Large intestine (tissue), 3 donors: ENCODE measurements around the gene TAS2R1. TPM values are rescaled to one million over a fixed set of nuclear protein-coding genes. Genes with fewer than 3 reads are reported as not detected.

Experiments
- DNase-seq, 2 donors: peaks; one replicate each; pipeline versions ENCODE4 v3.0.0 to v3.0.0-alpha.2; 2013
- H3K27ac ChIP-seq: one replicate; pipeline ENCODE4 v1.5.1; 2013; ENCODE audit warnings: low read length
- H3K27me3 ChIP-seq: 2 replicates; pipeline ENCODE4 v1.6.1; 2013; ENCODE audit warnings: low read length; ENCODE audit not compliant: control insufficient read depth, insufficient read depth
- H3K36me3 ChIP-seq: 2 replicates; pipeline ENCODE4 v1.6.1; 2013; ENCODE audit warnings: low read length; ENCODE audit not compliant: control insufficient read depth, insufficient read depth
- H3K4me1 ChIP-seq: one replicate; pipeline ENCODE4 v1.6.1; 2013; ENCODE audit warnings: low read length; ENCODE audit not compliant: control insufficient read depth, insufficient read depth
- H3K4me3 ChIP-seq: one replicate; pipeline ENCODE4 v1.5.1; 2013; ENCODE audit warnings: low read length
- H3K9me3 ChIP-seq: one replicate; pipeline ENCODE4 v1.6.1; 2013; ENCODE audit warnings: mild to moderate bottlenecking, low read depth, low read length, moderate library complexity; ENCODE audit not compliant: control insufficient read depth
- WGBS: methylation state at CpG from one replicate; pipeline ENCODE4 v1.1.5; 2013; ENCODE audit warnings: low lambda C conversion rate; ENCODE audit not compliant: insufficient coverage; 5-methylcytosine and 5-hydroxymethylcytosine counted together
- polyA plus RNA-seq: library from polyadenylated mRNA; unstranded; fragments of 120-200 nt; gene quantifications from one replicate; pipeline ENCODE4 v1.2.1, GENCODE V29; 2013

The TAS2R1 gene
- polyA plus RNA-seq, 1 donor = not detected

DNA sequence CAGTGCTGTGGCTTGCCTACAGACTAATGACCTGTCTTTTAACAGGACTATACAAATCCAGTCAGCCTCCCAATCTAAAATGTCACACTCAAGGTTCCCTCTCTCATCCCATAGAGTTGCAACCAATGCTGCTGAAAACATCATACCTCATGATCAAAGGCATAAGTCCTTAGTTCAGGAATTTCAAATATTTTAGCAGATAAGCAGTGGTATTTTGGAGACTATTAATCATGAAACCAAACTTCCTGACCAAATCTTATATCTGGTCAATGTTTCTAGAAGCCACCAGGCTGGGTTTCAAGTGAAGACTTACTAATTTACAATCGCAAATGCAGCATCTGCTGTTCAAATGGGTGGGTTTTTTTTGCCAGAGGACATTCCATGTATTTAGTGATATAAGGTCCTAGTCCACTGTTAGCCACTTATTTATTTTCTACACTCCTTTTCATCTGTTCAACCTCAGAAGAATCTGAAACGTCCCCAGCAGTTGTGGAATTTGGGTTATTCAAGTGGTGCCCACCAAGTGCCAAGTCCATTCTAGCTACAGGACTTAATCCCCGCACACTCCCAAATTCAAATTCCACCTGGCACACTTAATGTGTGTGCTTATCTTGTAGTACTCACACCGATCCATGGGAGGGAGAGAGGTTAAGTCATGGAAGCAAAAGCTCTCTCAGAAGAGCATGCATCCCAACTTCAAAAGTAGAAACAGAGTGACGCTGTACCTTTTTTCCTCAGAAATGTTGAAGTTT is 5.8 kb downstream of the TAS2R1 start:
- no peaks in the 10 kb centered on the region for H3K36me3 ChIP-seq
- H3K4me3 ChIP-seq = no peak overlapping the region
- no peaks in the 10 kb centered on the region for H3K4me1 ChIP-seq
- 67% methylated on average over 1 of the region's 5 CpGs for WGBS
- DNase-seq = no peak
- H3K9me3 ChIP-seq = no peaks in the 10 kb centered on the region
- no peak overlapping the region for H3K27ac ChIP-seq
- no peaks in the 10 kb centered on the region for H3K27me3 ChIP-seq

DNA sequence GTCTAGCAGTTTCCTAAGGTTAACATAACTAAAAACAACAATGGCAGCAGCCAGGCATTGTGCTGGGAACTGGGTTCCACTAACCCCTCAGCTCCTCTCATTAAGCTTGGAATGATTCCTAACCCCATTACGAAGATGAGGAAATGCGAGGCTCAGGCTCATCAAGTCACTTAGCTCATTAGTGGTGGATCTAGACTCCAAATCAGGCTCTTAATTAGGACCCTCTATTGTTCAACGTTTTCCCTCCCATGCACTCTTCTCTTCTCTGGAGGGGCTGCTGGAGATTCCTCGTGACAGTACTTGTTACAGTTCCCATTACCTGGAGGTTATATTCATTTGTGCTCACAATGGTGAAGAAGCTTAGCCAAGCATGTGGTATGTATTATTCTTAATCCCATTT is 6.5 kb downstream of the TAS2R1 start:
- H3K27me3 ChIP-seq = no peaks in the 10 kb centered on the region
- H3K4me1 ChIP-seq = no peaks in the 10 kb centered on the region
- no peaks in the 10 kb centered on the region for H3K9me3 ChIP-seq
- no peak overlapping the region for H3K4me3 ChIP-seq
- no peak for DNase-seq
- WGBS = no CpG with 5 or more reads among the region's 4 CpGs
- no peak overlapping the region for H3K27ac ChIP-seq
- H3K36me3 ChIP-seq = no peaks in the 10 kb centered on the region

DNA sequence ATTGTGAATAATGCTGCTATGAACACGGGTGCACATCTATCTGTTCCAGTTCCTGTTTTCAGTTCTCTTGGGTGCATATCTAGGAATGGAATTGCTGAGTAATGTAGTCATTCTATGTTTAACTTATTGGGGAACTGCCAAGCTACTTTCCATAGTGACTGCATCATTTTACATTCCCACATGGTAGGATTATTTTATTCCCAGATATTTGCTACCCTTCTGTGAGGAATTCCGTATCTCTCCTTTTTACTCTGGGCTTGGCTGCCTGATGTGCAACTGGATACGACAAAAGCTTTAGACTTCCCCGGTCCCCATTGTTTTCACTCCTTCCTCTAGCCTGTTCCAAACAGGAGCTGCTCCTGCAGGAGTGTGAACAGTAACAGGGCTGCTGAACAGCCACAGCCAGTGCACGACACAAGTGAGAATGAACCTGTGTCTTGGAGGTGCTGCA is 7.2 kb downstream of the TAS2R1 start:
- Histone ChIP-seq H3K9me3 (no peaks in the 10 kb centered on the region), H3K36me3 (no peaks in the 10 kb centered on the region), H3K4me1 (no peaks in the 10 kb centered on the region), H3K27me3 (no peaks in the 10 kb centered on the region), H3K4me3 (no peak overlapping the region), H3K27ac (no peak overlapping the region)
- WGBS = 80% methylated on average over 1 of the region's 5 CpGs
- peak in 1 of 2 donors; percentile 17 for DNase-seq

DNA sequence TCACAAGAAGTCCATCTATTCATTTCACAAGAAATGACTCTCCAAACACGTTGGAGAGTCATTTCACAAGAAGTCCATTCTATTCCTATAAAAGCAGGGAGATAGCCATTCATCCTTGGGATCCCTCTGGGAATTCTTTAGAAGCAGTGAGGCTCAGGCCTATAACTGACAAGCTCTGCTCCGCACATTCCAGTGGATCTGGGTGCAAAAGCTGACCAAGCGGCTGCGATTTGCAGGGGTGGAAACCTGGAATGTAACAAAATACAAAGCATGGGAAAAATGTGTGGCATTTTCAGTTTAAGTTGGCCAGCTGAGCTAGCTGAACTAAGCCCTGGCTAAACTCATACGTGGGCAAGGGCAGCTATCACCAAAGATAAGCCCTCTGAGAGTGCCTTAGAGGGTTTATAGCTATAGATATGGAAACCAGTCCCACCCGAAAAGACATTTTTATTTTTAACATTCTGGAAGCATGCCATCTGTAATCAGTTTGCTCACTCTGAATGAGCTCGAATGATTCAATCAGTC is 8.7 kb downstream of the TAS2R1 start:
- no peaks in the 10 kb centered on the region for H3K36me3 ChIP-seq
- WGBS = no CpG with 5 or more reads among the region's 7 CpGs
- H3K4me1 ChIP-seq = no peaks in the 10 kb centered on the region
- H3K27ac ChIP-seq = no peak overlapping the region
- no peaks in the 10 kb centered on the region for H3K27me3 ChIP-seq
- no peak for DNase-seq
- H3K9me3 ChIP-seq = no peaks in the 10 kb centered on the region
- no peak overlapping the region for H3K4me3 ChIP-seq

DNA sequence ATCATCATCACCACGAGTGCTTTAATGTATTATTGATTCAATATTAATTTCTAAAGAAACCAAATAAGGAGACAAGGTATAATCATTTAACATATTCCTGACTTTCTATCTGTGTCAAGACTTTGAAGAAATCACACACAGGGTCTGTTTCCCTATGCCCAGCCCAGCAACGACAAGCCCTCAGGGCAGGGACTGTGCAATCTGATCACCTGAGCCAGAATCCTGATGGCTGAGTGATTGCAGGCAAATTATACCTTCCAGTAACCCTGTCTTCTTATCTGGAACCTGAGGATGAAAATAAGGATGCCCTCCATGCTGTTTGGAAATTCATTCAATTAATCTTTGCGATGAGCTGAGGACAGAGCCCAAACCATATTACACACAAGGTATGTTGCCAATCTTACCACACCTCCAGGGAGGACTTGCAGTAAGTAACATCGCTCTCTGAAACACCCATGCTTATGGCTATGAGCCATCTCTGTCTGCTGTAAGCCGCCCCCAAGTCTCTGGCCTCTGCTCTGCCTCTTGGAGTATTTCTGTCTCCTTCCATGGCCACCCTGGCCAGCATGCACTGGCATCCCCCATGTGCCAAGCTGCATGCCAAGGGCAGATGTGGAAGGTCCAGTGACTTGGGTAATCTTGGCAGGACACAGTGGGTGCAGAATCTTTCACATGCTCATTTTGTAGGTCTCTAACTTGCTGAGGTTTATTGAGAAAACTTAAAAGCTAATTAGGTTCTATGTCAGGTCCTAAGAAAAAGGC is 10.6 kb downstream of the TAS2R1 start:
- Histone ChIP-seq H3K27me3 (no peaks in the 10 kb centered on the region), H3K4me3 (no peak overlapping the region), H3K27ac (no peak overlapping the region), H3K36me3 (no peaks in the 10 kb centered on the region), H3K4me1 (no peaks in the 10 kb centered on the region), H3K9me3 (no peaks in the 10 kb centered on the region)
- DNase-seq = no peak
- WGBS = no CpG with 5 or more reads among the region's 5 CpGs

DNA sequence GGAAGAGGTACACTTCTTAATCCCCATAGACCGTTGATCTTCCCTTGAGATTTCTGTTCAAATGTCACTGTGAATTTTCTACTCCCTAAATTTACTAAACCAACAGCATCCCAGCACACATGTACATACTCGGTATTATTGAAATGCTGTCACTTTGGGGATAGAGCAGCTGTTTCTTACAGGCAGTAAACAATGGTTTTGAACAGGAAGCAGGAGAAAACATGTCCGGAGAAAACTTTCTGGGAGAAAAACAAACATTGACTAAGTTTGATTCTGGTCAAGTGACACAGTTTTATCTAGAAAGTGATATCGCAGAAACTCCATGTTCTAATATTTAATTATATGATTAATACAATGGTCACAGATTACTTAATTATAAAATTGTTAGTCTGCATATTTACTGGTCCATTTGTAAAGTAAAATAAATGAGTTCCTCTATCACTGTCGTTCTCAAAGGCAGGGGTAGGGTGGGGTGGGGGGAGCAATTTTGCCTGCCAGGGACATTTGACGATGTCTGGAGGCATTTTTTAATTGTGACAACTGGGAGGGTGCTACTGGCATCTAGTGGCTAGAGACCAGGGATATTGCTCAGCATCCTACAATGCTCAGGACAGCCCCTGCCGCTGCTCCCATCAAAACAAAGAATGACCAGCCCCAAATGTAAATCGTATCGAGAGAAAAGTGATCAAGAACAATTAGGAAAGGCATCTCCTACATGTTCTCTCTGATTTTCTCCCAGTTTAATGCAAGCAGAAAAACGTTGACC is 12.2 kb downstream of the TAS2R1 start:
- H3K27me3 ChIP-seq = no peaks in the 10 kb centered on the region
- 53% methylated on average over 2 of the region's 10 CpGs for WGBS
- no peaks in the 10 kb centered on the region for H3K9me3 ChIP-seq
- no peak for DNase-seq
- no peak overlapping the region for H3K27ac ChIP-seq
- H3K4me1 ChIP-seq = no peaks in the 10 kb centered on the region
- no peaks in the 10 kb centered on the region for H3K36me3 ChIP-seq
- no peak overlapping the region for H3K4me3 ChIP-seq

DNA sequence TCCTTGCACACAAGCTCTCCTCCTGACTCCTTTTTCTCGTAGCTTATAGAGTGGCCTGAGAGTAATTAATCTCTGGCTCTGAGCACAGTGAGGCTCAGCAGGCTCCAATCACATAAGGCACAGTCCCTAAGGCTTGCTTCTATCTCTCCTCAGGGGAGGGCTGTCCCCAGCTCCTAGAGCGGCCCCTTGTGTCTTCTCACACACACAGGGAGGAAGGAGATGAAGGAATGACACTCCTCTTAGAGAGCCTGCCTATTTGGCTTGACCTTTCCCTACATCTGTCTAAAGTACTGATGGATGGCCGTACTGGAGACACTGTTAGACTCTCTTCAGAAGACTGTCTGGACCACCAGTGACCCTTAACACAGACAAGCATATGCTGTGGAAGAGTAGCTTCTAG is 12.9 kb downstream of the TAS2R1 start:
- no peak overlapping the region for H3K27ac ChIP-seq
- no peaks in the 10 kb centered on the region for H3K4me1 ChIP-seq
- H3K4me3 ChIP-seq = no peak overlapping the region
- no peaks in the 10 kb centered on the region for H3K27me3 ChIP-seq
- DNase-seq = no peak
- no peaks in the 10 kb centered on the region for H3K9me3 ChIP-seq
- WGBS = no CpG with 5 or more reads among the region's 3 CpGs
- no peaks in the 10 kb centered on the region for H3K36me3 ChIP-seq

DNA sequence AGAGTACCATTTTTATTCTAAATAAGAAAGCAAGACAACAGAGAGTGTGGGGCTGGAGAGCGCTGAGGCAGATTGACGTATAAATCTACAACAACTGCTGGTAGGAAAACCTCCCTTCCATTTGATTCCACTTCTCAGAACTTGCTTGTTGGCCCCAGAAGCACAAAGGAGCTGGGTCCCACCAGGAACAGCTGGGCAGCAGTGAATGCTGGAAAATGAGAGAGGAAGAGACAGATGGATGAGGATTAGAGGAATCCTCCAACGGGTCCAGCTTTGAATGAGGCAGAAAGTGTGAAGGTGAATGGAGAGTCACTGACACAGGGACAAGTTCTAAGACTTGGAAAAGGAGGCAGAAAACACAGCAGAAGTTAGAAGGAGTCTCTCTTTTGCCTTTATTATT is 14.8 kb downstream of the TAS2R1 start:
- H3K4me1 ChIP-seq = no peaks in the 10 kb centered on the region
- no peaks in the 10 kb centered on the region for H3K27me3 ChIP-seq
- WGBS = 60% methylated on average over 1 of the region's 3 CpGs
- DNase-seq = no peak
- no peak overlapping the region for H3K4me3 ChIP-seq
- H3K9me3 ChIP-seq = no peaks in the 10 kb centered on the region
- no peaks in the 10 kb centered on the region for H3K36me3 ChIP-seq
- H3K27ac ChIP-seq = no peak overlapping the region

DNA sequence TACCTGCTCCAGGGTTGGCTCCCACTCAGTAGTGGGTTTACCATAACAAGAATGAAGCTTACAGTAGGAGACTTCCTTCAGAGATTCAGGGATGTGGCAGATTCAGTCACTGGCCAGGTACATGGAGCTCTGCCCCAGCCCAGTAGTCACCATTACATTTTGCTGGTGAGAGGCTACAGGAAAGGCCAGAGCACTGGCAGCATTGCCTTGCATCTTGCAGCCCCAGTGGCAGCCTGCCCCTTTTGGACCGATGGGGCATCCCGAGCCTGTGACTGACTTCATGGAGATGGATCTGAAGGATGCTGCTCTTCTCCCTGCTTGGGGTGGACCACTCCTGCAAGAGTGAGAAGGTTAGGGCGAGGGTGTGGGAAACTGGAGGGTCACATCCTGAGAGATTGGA is 16.8 kb downstream of the TAS2R1 start:
- H3K9me3 ChIP-seq = no peaks in the 10 kb centered on the region
- H3K27ac ChIP-seq = no peak overlapping the region
- H3K36me3 ChIP-seq = no peaks in the 10 kb centered on the region
- no peak overlapping the region for H3K4me3 ChIP-seq
- H3K27me3 ChIP-seq = no peaks in the 10 kb centered on the region
- H3K4me1 ChIP-seq = no peaks in the 10 kb centered on the region
- DNase-seq = no peak
- no CpG with 5 or more reads among the region's 3 CpGs for WGBS

DNA sequence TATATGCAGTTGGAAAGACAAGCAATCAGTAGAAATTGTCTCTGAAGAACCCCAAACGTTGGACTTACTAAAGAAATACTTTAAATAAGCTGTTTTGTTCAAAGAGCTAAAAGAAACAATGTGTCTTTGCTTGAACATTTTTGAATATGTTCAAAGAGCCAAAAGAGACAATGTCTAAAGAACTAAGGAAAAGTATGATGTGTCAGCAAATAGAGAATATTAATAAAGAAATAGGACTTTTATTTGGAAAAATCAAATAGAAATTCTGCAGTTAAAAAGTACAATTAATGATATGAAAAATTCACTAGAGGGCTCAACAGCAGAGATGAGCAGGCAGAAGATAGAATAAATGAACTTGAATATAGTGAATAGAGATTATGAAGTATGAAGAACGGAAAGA is 19.2 kb downstream of the TAS2R1 start:
- 80% methylated on average over 2 of the region's 2 CpGs for WGBS
- DNase-seq = no peak
- H3K9me3 ChIP-seq = no peaks in the 10 kb centered on the region
- no peaks in the 10 kb centered on the region for H3K4me1 ChIP-seq
- H3K27ac ChIP-seq = no peak overlapping the region
- H3K4me3 ChIP-seq = no peak overlapping the region
- no peaks in the 10 kb centered on the region for H3K27me3 ChIP-seq
- H3K36me3 ChIP-seq = no peaks in the 10 kb centered on the region
